K562 (cell line): ENCODE measurements around the gene RELA. TPM values are rescaled to one million over a fixed set of nuclear protein-coding genes. Genes with fewer than 3 reads are reported as not detected.

ENCODE experiments used
- ATAC-seq: fragments of 200-7000 bp; cut with Tn5 transposase; 3 replicates; pipeline ENCODE4 v1.9.1; 2020; ENCODE audit warnings: moderate library complexity
- BruUV-seq: library from RNA; stranded (reverse); fragments of 400-500 nt; replicated peaks from 2 replicates; lab custom pipeline; 2021; lab: Mats Ljungman, UMichigan
- CTCF ChIA-PET: fragments of 300-600 bp; formaldehyde crosslinking; extraction: SDS; loops from one replicate; lab custom pipeline; 2021; ENCODE audit warnings: low intra/inter-chr PET ratio; lab: Yijun Ruan, JAX
- POLR2A ChIA-PET: fragments of 300-600, 350-650 bp; sonication (Branson Sonifier 250); formaldehyde crosslinking; extraction: SDS; loops from one replicate; lab custom pipeline; 2021; ENCODE audit warnings: antibody characterized with exemption, inconsistent platforms; lab: Yijun Ruan, JAX
- DNase-seq, 4 experiments: peaks; one replicate each; pipeline versions ENCODE4 v3.0.0 to v3.0.0-alpha.2; 2011 to 2018; ENCODE audit warnings: low spot score in 3 of 4, mixed read lengths in 3 of 4; ENCODE audit errors: extremely low read depth in 1 of 4
- FAIRE-seq: peaks from 2 replicates; lab custom pipeline; 2011; peaks lifted over from hg19 to GRCh38; lab: Jason Lieb, UNC
- H2AFZ ChIP-seq: 2 replicates; pipeline ENCODE4 v1.6.0; 2011; ENCODE audit warnings: low read depth, low read length, control low read depth, inconsistent platforms
- H3K27ac ChIP-seq: fragments of 200-600 bp; 3 replicates; pipeline ENCODE4 v1.8.0; 2011; ENCODE audit warnings: low read depth, mild to moderate bottlenecking, control low read depth, inconsistent platforms, low read length, moderate library complexity, mixed read lengths; ENCODE audit errors: extremely low read depth
- H3K27me3 ChIP-seq, 2 experiments: fragments of 300-600 bp in 1 of 2; 2 replicates in 1 of 2; 3 replicates in 1 of 2; pipeline versions ENCODE4 v1.6.0 to v1.8.0; 2011; ENCODE audit warnings: inconsistent platforms in 2 of 2, low read length in 2 of 2, mild to moderate bottlenecking in 1 of 2, mixed read lengths in 1 of 2, moderate library complexity in 1 of 2; ENCODE audit not compliant: control insufficient read depth in 2 of 2, insufficient read depth in 2 of 2
- H3K36me3 ChIP-seq: fragments of 300-600 bp; 3 replicates; pipeline ENCODE4 v1.8.0; 2011; ENCODE audit warnings: mild to moderate bottlenecking, low read length, inconsistent platforms; ENCODE audit not compliant: control insufficient read depth, insufficient read depth
- H3K4me1 ChIP-seq, 2 experiments: fragments of 200-600 bp in 1 of 2; replicated peaks in 1 of 2; 2 replicates in 1 of 2; 3 replicates in 1 of 2; pipeline versions ENCODE4 v1.5.1 to v1.8.0; 2011; ENCODE audit warnings: inconsistent platforms in 2 of 2, low read length in 2 of 2, mild to moderate bottlenecking in 1 of 2, mixed read lengths in 1 of 2, moderate library complexity in 1 of 2; ENCODE audit not compliant: control insufficient read depth in 2 of 2, insufficient read depth in 2 of 2
- H3K4me2 ChIP-seq: 2 replicates; pipeline ENCODE4 v1.6.1; 2011; ENCODE audit warnings: low read length, control low read depth, inconsistent platforms, mixed read lengths; ENCODE audit not compliant: insufficient read depth
- H3K4me3 ChIP-seq: fragments of 200-600 bp; sonication (generic), shearing (Covaris generic); 2 replicates; pipeline ENCODE4 v1.5.1; 2016; ENCODE audit warnings: control low read depth, inconsistent platforms
- H3K79me2 ChIP-seq: fragments of 200-600 bp; 3 replicates; pipeline ENCODE4 v1.8.0; 2011; ENCODE audit warnings: low read length, inconsistent platforms; ENCODE audit not compliant: control insufficient read depth, insufficient read depth
- H3K9ac ChIP-seq, 2 experiments: 2 replicates each; pipeline versions ENCODE4 v1.6.0 to v1.6.1; 2011; ENCODE audit warnings: low read depth in 2 of 2, low read length in 2 of 2, control low read depth in 1 of 2, inconsistent platforms in 1 of 2, mild to moderate bottlenecking in 1 of 2, mixed read lengths in 1 of 2; ENCODE audit not compliant: insufficient read depth in 1 of 2
- H3K9me1 ChIP-seq: one replicate; pipeline ENCODE4 v1.6.0; 2011; ENCODE audit warnings: inconsistent platforms, mild to moderate bottlenecking, low read length, moderate library complexity; ENCODE audit not compliant: control insufficient read depth, insufficient read depth
- H3K9me3 ChIP-seq: replicated peaks from 2 replicates; pipeline ENCODE4 v1.5.1; 2011; ENCODE audit warnings: low read depth, low read length, inconsistent platforms; ENCODE audit not compliant: control insufficient read depth, insufficient read depth
- H4K20me1 ChIP-seq: replicated peaks from 2 replicates; pipeline ENCODE4 v1.6.1; 2011; ENCODE audit warnings: low read length, inconsistent platforms, mixed read lengths; ENCODE audit not compliant: control insufficient read depth, insufficient read depth
- ARNT ChIP-seq, 2 experiments: fragments of 450-650 bp; IDR thresholded peaks; 2 replicates each; pipeline ENCODE4 v1.6.1; 2016; ENCODE audit warnings: mild to moderate bottlenecking in 1 of 2
- CHCHD3 ChIP-seq: fragments of 250-450 bp; sonication (Bioruptor Pico); IDR thresholded peaks from 2 replicates; pipeline ENCODE4 v2.1.2; 2022; ENCODE audit warnings: mild to moderate bottlenecking
- ESRRB ChIP-seq: fragments of 250-450 bp; sonication (Bioruptor Pico); IDR thresholded peaks from 2 replicates; pipeline ENCODE4 v1.5.0; 2020; ENCODE audit warnings: mild to moderate bottlenecking, moderate library complexity, borderline replicate concordance
- RBM25 ChIP-seq: fragments of 200-400 bp; formaldehyde crosslinking; IDR thresholded peaks from 2 replicates; pipeline ENCODE4 v1.6.1; 2018; ENCODE audit warnings: low read length, low read depth, moderate library complexity; ENCODE audit not compliant: severe bottlenecking
- SPI1 ChIP-seq: IDR thresholded peaks from 2 replicates; pipeline ENCODE4 v1.6.1; 2011; ENCODE audit warnings: low read depth, low read length, control low read depth, borderline replicate concordance
- whole genome bisulfite sequencing: fragments of 100-300 bp; shearing (Covaris generic); methylation state at CpG from one replicate; pipeline ENCODE4 v1.1.6; 2016; ENCODE audit warnings: low coverage, mixed read lengths; ENCODE audit not compliant: insufficient coverage; ENCODE audit errors: missing lambda C conversion rate; 5-methylcytosine and 5-hydroxymethylcytosine counted together
- in situ Hi-C: fragments of 300-500 bp; cut with MboI; formaldehyde crosslinking; loops from 4 replicates; pipeline ENCODE4 v1.15.0; 2018; ENCODE audit warnings: inconsistent platforms, mixed read lengths
- intact Hi-C: fragments of 100-400 bp; cut with micrococcal nuclease; formaldehyde crosslinking; loops from 2 replicates; pipeline ENCODE4 v1.14.2; 2022
- polyA plus RNA-seq, 8 experiments: library from polyadenylated mRNA; depleted of rRNA in 4 of 8; stranded (reverse) in 5 of 8; unstranded in 3 of 8; fragments of >200 nt; fragmentation: Nextera tagmentation in 2 of 8; fragmentation: Illumina TruSeq in 1 of 8; extraction: Ambion mirVana in 2 of 8; extraction: Trizol in 1 of 8; gene quantifications; 2 replicates each; pipeline versions ENCODE4 v1.2.1 to v1.2.3, GENCODE V29; 2011 to 2014; ENCODE audit warnings: inconsistent platforms in 1 of 8, missing spikeins in 1 of 8
- total RNA-seq, 7 experiments: library from RNA; depleted of rRNA in 6 of 7; stranded (reverse); fragments of >200 nt in 6 of 7; fragmentation: Illumina TruSeq in 2 of 7; extraction: Trizol in 2 of 7; gene quantifications; 2 replicates each; pipeline versions ENCODE4 v1.2.1 to v1.2.3, GENCODE V29; 2011 to 2021; ENCODE audit warnings: low replicate concordance in 1 of 7
- TF ChIP-seq, protein P1 (sequence below): fragments of 200-800 bp; sonication (Bioruptor generic); IDR thresholded peaks from 2 replicates; pipeline ENCODE4 v1.6.1; 2016; ENCODE audit warnings: missing genetic modification characterization, missing compliant biosample characterization
- TF ChIP-seq, protein P2 (sequence below): fragments of 250-450 bp; sonication (Bioruptor Pico); IDR thresholded peaks from 2 replicates; pipeline ENCODE4 v1.6.1; 2021; ENCODE audit warnings: mild to moderate bottlenecking
- TF ChIP-seq, protein P3 (sequence below): fragments of 150-350 bp; IDR thresholded peaks from 2 replicates; pipeline ENCODE4 v1.6.1; 2014; ENCODE audit warnings: low read depth, mild to moderate bottlenecking, low read length, borderline replicate concordance

The RELA gene
- total and polyA plus RNA-seq, 9 of the 15 experiments (the other 6 are each of a cell fraction or from before 2014, with no cell fraction given): 6.0 to 67.4 (median 20.6) TPM

DNA sequence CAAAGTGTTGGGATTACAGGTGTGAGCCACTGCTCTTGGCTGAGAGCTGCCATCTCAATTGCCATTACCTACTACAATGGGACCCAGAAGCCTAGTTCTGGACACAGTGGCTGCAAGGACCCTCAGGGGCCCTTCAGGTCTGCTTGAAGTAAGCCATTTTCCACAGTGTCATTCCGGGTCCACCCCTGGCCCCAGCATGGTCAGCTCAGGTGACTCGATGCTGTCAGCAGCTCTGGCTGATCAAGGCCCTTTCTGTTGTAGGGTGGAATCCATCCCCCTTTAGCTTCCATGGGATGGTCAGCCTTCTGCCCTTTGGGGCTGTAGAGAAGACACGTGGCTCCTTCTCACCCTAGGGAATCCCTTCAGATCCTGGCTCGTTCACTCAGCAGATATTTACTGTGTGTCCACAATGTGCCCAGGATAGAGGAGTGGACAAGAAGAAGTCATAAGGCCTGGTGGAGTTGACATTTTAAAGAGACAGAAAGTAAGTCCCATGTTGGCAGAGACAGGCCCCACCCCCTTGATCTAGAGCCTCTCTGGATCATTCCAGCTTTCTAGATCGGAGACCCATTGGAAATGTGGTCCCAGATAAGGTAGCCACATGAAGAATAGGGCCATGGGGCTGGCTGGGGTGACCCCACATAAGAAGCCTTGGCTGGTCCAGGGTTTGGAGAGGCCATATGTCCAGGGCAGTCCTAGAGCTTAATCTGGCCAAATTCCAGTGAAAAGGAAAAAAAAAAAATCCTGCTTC, 34.3 kb upstream of the RELA start:
- no peak overlapping the region for H3K4me2 ChIP-seq
- in situ Hi-C loops (no loop called here), intact Hi-C loops (no loop called here)
- TF ChIP-seq, protein P1, sequence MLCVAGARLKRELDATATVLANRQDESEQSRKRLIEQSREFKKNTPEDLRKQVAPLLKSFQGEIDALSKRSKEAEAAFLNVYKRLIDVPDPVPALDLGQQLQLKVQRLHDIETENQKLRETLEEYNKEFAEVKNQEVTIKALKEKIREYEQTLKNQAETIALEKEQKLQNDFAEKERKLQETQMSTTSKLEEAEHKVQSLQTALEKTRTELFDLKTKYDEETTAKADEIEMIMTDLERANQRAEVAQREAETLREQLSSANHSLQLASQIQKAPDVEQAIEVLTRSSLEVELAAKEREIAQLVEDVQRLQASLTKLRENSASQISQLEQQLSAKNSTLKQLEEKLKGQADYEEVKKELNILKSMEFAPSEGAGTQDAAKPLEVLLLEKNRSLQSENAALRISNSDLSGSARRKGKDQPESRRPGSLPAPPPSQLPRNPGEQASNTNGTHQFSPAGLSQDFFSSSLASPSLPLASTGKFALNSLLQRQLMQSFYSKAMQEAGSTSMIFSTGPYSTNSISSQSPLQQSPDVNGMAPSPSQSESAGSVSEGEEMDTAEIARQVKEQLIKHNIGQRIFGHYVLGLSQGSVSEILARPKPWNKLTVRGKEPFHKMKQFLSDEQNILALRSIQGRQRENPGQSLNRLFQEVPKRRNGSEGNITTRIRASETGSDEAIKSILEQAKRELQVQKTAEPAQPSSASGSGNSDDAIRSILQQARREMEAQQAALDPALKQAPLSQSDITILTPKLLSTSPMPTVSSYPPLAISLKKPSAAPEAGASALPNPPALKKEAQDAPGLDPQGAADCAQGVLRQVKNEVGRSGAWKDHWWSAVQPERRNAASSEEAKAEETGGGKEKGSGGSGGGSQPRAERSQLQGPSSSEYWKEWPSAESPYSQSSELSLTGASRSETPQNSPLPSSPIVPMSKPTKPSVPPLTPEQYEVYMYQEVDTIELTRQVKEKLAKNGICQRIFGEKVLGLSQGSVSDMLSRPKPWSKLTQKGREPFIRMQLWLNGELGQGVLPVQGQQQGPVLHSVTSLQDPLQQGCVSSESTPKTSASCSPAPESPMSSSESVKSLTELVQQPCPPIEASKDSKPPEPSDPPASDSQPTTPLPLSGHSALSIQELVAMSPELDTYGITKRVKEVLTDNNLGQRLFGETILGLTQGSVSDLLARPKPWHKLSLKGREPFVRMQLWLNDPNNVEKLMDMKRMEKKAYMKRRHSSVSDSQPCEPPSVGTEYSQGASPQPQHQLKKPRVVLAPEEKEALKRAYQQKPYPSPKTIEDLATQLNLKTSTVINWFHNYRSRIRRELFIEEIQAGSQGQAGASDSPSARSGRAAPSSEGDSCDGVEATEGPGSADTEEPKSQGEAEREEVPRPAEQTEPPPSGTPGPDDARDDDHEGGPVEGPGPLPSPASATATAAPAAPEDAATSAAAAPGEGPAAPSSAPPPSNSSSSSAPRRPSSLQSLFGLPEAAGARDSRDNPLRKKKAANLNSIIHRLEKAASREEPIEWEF: no peak
- TF ChIP-seq, protein P2, sequence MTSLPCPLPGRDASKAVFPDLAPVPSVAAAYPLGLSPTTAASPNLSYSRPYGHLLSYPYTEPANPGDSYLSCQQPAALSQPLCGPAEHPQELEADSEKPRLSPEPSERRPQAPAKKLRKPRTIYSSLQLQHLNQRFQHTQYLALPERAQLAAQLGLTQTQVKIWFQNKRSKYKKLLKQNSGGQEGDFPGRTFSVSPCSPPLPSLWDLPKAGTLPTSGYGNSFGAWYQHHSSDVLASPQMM: no peak
- peak in 1 of 2 experiments; percentile 94; a peak in 2 of 4 replicates for TF ChIP-seq ARNT (IDR thresholded peaks at IDR 0.05)
- no peak for TF ChIP-seq ESRRB (CRISPR knock-in tag)
- TF ChIP-seq SPI1: no peak
- no peak for TF ChIP-seq RBM25
- no peak for TF ChIP-seq CHCHD3 (CRISPR knock-in tag)
- TF ChIP-seq, protein P3, sequence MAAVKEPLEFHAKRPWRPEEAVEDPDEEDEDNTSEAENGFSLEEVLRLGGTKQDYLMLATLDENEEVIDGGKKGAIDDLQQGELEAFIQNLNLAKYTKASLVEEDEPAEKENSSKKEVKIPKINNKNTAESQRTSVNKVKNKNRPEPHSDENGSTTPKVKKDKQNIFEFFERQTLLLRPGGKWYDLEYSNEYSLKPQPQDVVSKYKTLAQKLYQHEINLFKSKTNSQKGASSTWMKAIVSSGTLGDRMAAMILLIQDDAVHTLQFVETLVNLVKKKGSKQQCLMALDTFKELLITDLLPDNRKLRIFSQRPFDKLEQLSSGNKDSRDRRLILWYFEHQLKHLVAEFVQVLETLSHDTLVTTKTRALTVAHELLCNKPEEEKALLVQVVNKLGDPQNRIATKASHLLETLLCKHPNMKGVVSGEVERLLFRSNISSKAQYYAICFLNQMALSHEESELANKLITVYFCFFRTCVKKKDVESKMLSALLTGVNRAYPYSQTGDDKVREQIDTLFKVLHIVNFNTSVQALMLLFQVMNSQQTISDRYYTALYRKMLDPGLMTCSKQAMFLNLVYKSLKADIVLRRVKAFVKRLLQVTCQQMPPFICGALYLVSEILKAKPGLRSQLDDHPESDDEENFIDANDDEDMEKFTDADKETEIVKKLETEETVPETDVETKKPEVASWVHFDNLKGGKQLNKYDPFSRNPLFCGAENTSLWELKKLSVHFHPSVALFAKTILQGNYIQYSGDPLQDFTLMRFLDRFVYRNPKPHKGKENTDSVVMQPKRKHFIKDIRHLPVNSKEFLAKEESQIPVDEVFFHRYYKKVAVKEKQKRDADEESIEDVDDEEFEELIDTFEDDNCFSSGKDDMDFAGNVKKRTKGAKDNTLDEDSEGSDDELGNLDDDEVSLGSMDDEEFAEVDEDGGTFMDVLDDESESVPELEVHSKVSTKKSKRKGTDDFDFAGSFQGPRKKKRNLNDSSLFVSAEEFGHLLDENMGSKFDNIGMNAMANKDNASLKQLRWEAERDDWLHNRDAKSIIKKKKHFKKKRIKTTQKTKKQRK: no peak
- H3K9me1 ChIP-seq: no peaks in the 10 kb centered on the region
- POLR2A ChIA-PET: interaction anchor here (1.0 kb wide), 2 partner anchors 163 to 187 kb away, joined by 3 to 4 read pairs; no protein-coding TSS in a partner anchor
- ATAC-seq: no peak
- no peak for FAIRE-seq
- no peaks in the 10 kb centered on the region for H3K36me3 ChIP-seq
- H3K27me3 ChIP-seq: peaks cover 0 to 2% of the 10 kb centered on the region in 2 experiments; a peak in 2 of 5 replicates
- CTCF ChIA-PET: no interaction called here
- BruUV-seq: no TSS peak
- H3K4me3 ChIP-seq: no peak overlapping the region
- 26% methylated on average over 5 of the region's 5 CpGs for WGBS
- no peaks in the 10 kb centered on the region for H3K79me2 ChIP-seq
- no peak overlapping the region for H3K27ac ChIP-seq
- H3K9me3 ChIP-seq: no peaks in the 10 kb centered on the region
- DNase-seq: peak in 1 of 4 experiments; percentile 1
- no peak overlapping the region for H2AFZ ChIP-seq
- H3K4me1 ChIP-seq: peaks cover 14 to 18% of the 10 kb centered on the region in 2 experiments; a peak in 4 of 5 replicates
- no peak overlapping the region; a peak in 1 of 4 replicates for H3K9ac ChIP-seq
- H4K20me1 ChIP-seq: no peaks in the 10 kb centered on the region
